Measurements from ENCODE around the gene HAUS2.

The HAUS2 gene

DNA sequence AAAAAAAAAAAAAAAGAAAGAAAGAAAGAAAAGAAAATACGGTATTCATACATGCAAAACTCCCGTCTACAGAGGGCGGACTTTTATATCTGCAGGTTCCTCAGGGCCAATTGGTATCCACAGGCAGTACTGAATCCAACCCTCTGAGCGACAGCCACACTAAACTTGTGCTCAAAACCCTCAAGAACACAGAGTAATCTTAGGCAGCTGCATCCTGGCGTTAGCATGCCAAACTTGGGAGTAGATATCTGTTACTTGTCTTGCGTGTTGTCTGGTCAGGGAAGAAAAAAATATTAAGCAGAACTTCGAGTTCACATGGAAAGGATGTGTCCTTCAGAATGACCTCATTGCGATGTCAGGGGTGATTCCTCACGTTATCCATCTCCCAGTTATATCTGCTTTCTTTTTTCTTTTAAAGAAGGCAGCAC, 40.4 kb upstream of the HAUS2 start:
- no peak for TF ChIP-seq CTCF (IDR thresholded peaks at IDR 0.05; ENCODE audit: borderline replicate concordance, insufficient read depth, low read depth, low read length)
- H3K4me3 ChIP-seq (ENCODE audit: low read depth, low read length), result no peak overlapping the region

DNA sequence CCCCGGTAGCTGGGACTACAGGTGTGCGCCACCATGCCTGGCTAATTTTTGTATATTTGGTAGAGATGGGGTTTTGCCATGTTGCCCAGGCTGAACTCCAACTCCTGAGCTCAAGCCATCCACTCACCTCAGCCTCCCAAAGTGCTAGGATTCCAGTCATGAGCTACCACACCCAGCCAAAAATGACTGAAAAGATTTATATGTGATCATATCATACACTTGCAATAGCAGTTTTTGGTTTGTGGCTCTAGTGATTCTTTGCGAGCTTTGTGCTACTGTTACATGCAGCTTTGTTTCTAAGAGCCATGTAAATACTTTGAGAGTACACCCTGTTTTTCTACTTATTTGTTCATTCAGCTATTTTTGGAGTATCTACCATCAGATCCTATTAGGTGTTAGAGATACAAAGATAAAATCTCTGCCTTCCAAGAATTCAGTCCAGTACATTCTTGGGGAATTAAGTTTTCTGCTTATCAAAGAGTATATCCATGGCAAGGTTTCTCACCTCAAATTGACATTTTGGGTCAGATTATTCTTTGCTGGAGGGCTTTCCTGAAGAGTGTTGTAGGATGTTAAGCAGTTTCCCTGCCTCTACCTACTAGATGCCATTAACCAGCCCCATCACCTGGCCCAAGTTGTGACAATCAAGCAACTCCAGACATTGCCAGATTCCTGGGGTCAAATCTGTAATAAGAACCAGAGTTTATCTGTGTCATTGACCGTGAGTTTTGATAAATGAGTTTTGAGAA, 38.2 kb upstream of the HAUS2 start:
- no peak for TF ChIP-seq CTCF (IDR thresholded peaks at IDR 0.05; ENCODE audit: borderline replicate concordance, insufficient read depth, low read depth, low read length)
- H3K4me3 ChIP-seq (ENCODE audit: low read depth, low read length), result no peak overlapping the region

DNA sequence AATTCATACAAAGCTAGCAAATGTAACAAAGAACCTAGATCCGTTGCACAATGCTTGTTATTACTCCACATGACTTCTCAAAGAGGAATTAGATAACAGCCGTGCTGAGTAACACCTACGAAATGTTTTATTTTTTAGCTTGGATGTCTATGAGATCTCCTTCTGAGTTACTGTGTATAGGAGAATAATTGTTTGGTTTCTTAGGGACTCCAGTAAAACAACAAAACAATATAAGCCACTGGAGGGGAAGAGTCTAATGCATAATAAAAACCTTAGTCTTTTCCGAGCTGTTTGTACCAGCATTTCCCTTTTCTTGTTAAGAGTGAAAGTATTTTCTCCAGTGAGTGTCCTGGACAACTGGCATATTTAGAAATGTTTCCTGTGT, 37.6 kb upstream of the HAUS2 start:
- TF ChIP-seq CTCF (IDR thresholded peaks at IDR 0.05; ENCODE audit: borderline replicate concordance, insufficient read depth, low read depth, low read length), result no peak

GRCh38 chr15:42523331-42523730, 25.3 kb upstream of the HAUS2 start:
- no peak for TF ChIP-seq CTCF (IDR thresholded peaks at IDR 0.05; ENCODE audit: borderline replicate concordance, insufficient read depth, low read depth, low read length)
- no peak overlapping the region for H3K4me3 ChIP-seq (ENCODE audit: low read depth, low read length)

More for the DNA sequence above, 37.6 kb upstream of the HAUS2 start:
- no peak overlapping the region for H3K4me3 ChIP-seq (ENCODE audit: low read depth, low read length)

DNA sequence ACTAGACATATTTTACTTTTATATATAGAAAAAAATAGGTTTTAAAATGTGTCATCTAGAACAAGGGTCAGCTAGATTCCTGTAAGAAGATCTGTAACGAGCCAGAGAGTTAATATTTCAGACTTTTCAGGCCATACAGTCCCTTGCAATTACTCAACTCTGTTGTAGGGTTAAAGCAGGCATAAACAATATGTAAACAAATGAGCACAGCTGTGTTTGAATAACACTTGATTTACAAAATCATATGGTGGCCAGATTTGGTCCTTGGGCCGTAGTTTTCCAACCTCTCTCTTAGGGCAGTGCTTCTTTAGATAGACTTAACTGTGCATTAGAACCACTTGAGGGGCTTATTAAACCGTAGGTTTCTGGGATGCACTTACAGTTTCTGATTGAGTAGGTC, 19.7 kb upstream of the HAUS2 start:
- TF ChIP-seq CTCF (IDR thresholded peaks at IDR 0.05; ENCODE audit: borderline replicate concordance, insufficient read depth, low read depth, low read length), result no peak
- no peak overlapping the region for H3K4me3 ChIP-seq (ENCODE audit: low read depth, low read length)

DNA sequence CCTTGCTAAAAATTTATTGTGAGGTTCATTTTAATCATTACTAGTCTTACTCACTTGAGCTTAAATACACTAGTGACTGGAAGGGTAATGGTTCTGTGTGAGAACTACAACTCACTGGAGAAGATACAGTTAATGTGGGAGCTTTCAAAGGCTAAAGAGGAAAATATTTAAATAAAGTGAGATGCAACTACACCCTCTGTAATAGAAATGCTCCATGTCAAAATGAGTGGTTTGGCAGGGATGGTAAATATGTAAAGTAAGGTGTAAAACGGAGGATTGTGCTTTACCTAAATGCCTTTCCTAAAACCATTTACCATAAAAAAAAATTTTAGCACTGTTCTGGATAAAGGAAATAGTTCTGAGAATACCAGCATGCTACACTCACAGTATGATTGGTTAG, 15.4 kb upstream of the HAUS2 start:
- H3K4me3 ChIP-seq (ENCODE audit: low read depth, low read length), result no peak overlapping the region
- no peak for TF ChIP-seq CTCF (IDR thresholded peaks at IDR 0.05; ENCODE audit: borderline replicate concordance, insufficient read depth, low read depth, low read length)

DNA sequence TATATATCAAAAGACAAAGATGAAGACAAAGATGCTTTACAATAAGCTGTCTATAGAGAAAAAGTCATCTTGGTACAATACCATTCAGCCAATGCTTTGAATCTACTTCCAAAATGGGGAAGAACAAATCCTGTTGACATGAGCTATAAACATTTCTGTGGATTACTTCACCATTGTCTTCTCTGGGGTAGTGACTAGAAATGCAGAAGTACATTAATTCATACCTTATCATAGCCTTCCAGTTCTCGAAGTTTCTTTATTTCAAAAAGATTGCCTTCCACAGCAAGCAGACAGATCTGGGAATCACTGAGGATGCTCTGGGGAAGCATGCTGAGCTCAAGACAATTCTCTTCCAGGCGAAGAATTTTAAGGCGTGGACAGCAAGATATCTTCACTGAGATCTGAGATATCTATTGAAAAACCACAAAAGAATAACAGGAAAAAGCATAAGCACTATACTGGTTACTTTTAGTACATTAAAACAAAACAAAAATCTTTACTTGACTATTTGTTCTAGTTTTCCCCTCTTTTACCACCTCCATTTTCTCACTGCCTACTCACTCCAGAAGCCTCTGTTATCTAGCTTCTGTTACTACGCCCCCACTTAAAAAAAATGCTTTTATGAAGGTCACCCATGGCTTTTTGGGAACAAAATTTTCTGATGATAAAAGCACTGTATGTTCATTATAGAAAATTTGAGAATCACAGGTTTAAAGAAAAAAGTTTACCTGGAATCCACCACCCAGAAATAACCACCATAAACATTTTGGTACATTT, 3.6 kb upstream of the HAUS2 start:
- no peak for TF ChIP-seq CTCF (IDR thresholded peaks at IDR 0.05; ENCODE audit: borderline replicate concordance, insufficient read depth, low read depth, low read length)
- no peak overlapping the region for H3K4me3 ChIP-seq (ENCODE audit: low read depth, low read length)
